IMR-90 (cell line): ENCODE data around the gene NOTO. TPM values are rescaled to one million over a fixed set of nuclear protein-coding genes. Genes with fewer than 3 reads are reported as not detected.
A peak's percentile ranks its signal among the peaks of the same experiment; 100 is the strongest.

ENCODE experiments used
- ATAC-seq: fragments of 200-7000 bp; cut with Tn5 transposase; 2 replicates; pipeline ENCODE4 v1.9.1; 2020; ENCODE audit warnings: low read depth, mild to moderate bottlenecking, moderate library complexity
- BruUV-seq: library from RNA; stranded (reverse); fragments of 400-500 nt; replicated peaks from 2 replicates; lab custom pipeline; 2021; lab: Mats Ljungman, UMichigan
- CTCF ChIA-PET: fragments of 300-600 bp; formaldehyde crosslinking; extraction: SDS; loops from one replicate; lab custom pipeline; 2021; ENCODE audit warnings: antibody characterized with exemption; lab: Yijun Ruan, JAX
- POLR2A ChIA-PET: fragments of 300-600 bp; sonication (Branson Sonifier 250); formaldehyde crosslinking; loops from one replicate; lab custom pipeline; 2022; ENCODE audit warnings: antibody characterized with exemption; ENCODE audit not compliant: unreplicated experiment; lab: Charles Lee
- DNase-seq: peaks from one replicate; pipeline ENCODE4 v3.0.0; 2013
- H2AFZ ChIP-seq: replicated peaks from 2 replicates; pipeline ENCODE3; 2013; ENCODE audit warnings: low read length, mild to moderate bottlenecking; ENCODE audit not compliant: poor library complexity
- H2AK5ac ChIP-seq: 2 replicates; pipeline ENCODE4 v1.6.1; 2013; ENCODE audit warnings: low read depth, low read length, inconsistent platforms
- H2AK9ac ChIP-seq: replicated peaks from 2 replicates; pipeline ENCODE3; 2013; ENCODE audit warnings: mild to moderate bottlenecking, low read depth, low read length, moderate library complexity; ENCODE audit not compliant: poor library complexity
- H2BK120ac ChIP-seq: 2 replicates; pipeline ENCODE4 v1.6.1; 2013; ENCODE audit warnings: low read depth, low read length, inconsistent platforms
- H2BK15ac ChIP-seq: 3 replicates; pipeline ENCODE4 v1.6.1; 2013; ENCODE audit warnings: low read depth, low read length, inconsistent platforms
- H2BK20ac ChIP-seq: 2 replicates; pipeline ENCODE4 v1.6.1; 2013; ENCODE audit warnings: low read depth, mild to moderate bottlenecking, inconsistent platforms, low read length, moderate library complexity
- H2BK5ac ChIP-seq: 2 replicates; pipeline ENCODE4 v1.6.1; 2013; ENCODE audit warnings: mild to moderate bottlenecking, low read depth, low read length, inconsistent platforms; ENCODE audit not compliant: poor library complexity, severe bottlenecking
- H3K14ac ChIP-seq: replicated peaks from 2 replicates; pipeline ENCODE4 v1.6.1; 2013; ENCODE audit warnings: low read depth, low read length, inconsistent platforms
- H3K18ac ChIP-seq: 2 replicates; pipeline ENCODE4 v1.6.1; 2013; ENCODE audit warnings: low read depth, low read length, control low read depth
- H3K23ac ChIP-seq: 2 replicates; pipeline ENCODE4 v1.6.1; 2013; ENCODE audit warnings: low read depth, low read length, inconsistent platforms
- H3K27ac ChIP-seq: 2 replicates; pipeline ENCODE4 v1.5.1; 2013; ENCODE audit warnings: mild to moderate bottlenecking, control low read depth, low read length; ENCODE audit not compliant: insufficient read depth
- H3K27me3 ChIP-seq: 2 replicates; pipeline ENCODE4 v1.6.1; 2013; ENCODE audit warnings: low read length; ENCODE audit not compliant: control insufficient read depth, insufficient read depth
- H3K36me3 ChIP-seq: 2 replicates; pipeline ENCODE4 v1.6.1; 2013; ENCODE audit warnings: low read length, mixed read lengths; ENCODE audit not compliant: control insufficient read depth, insufficient read depth
- H3K4ac ChIP-seq: 2 replicates; pipeline ENCODE4 v1.6.1; 2013; ENCODE audit warnings: low read depth, low read length, inconsistent platforms
- H3K4me1 ChIP-seq: 2 replicates; pipeline ENCODE4 v1.6.1; 2013; ENCODE audit warnings: low read length, mixed read lengths; ENCODE audit not compliant: control insufficient read depth, insufficient read depth
- H3K4me2 ChIP-seq: 2 replicates; pipeline ENCODE4 v1.6.1; 2013; ENCODE audit warnings: low read depth, mild to moderate bottlenecking, control low read depth, low read length, moderate library complexity
- H3K4me3 ChIP-seq: 2 replicates; pipeline ENCODE4 v1.5.1; 2013; ENCODE audit warnings: low read depth, mild to moderate bottlenecking, control low read depth, low read length, moderate library complexity; ENCODE audit not compliant: insufficient read depth
- H3K56ac ChIP-seq: 2 replicates; pipeline ENCODE4 v1.6.1; 2013; ENCODE audit warnings: low read length, inconsistent platforms; ENCODE audit not compliant: insufficient read depth; ENCODE audit errors: extremely low read depth
- H3K79me1 ChIP-seq, 2 experiments: 2 replicates each; pipeline ENCODE4 v1.6.1; 2013; ENCODE audit warnings: low read length in 2 of 2, inconsistent platforms in 1 of 2, low read depth in 1 of 2
- H3K9ac ChIP-seq: 2 replicates; pipeline ENCODE4 v1.6.1; 2013; ENCODE audit warnings: low read depth, low read length, control low read depth
- H3K9me1 ChIP-seq: 2 replicates; pipeline ENCODE4 v1.6.1; 2013; ENCODE audit warnings: low read length, inconsistent platforms; ENCODE audit not compliant: insufficient read depth
- H3K9me3 ChIP-seq: 2 replicates; pipeline ENCODE4 v1.6.1; 2013; ENCODE audit warnings: low read length; ENCODE audit not compliant: control insufficient read depth, insufficient read depth
- H4K20me1 ChIP-seq: 2 replicates; pipeline ENCODE4 v1.6.1; 2013; ENCODE audit warnings: low read length, inconsistent platforms; ENCODE audit not compliant: insufficient read depth
- H4K5ac ChIP-seq: 2 replicates; pipeline ENCODE4 v1.6.1; 2013; ENCODE audit warnings: mild to moderate bottlenecking, low read depth, low read length, control low read depth
- H4K8ac ChIP-seq, 2 experiments: 2 replicates each; pipeline ENCODE4 v1.6.1; 2013; ENCODE audit warnings: low read depth in 2 of 2, low read length in 2 of 2, control low read depth in 1 of 2, inconsistent platforms in 1 of 2
- H4K91ac ChIP-seq: 2 replicates; pipeline ENCODE4 v1.6.1; 2013; ENCODE audit warnings: low read depth, low read length, inconsistent platforms; ENCODE audit not compliant: insufficient read depth
- MXI1 ChIP-seq: IDR thresholded peaks from 2 replicates; pipeline ENCODE4 v1.6.1; 2012; ENCODE audit warnings: low read depth, mild to moderate bottlenecking, low read length, moderate library complexity, borderline replicate concordance
- RAD21 ChIP-seq: IDR thresholded peaks from 2 replicates; pipeline ENCODE4 v1.6.1; 2012; ENCODE audit warnings: low read length, improper control_type of control experiment
- RCOR1 ChIP-seq: IDR thresholded peaks from 2 replicates; pipeline ENCODE4 v1.6.1; 2012; ENCODE audit warnings: mild to moderate bottlenecking, low read length, improper control_type of control experiment; ENCODE audit not compliant: insufficient replicate concordance
- USF2 ChIP-seq: fragments of 150-350 bp; IDR thresholded peaks from 2 replicates; pipeline ENCODE4 v1.6.1; 2017; ENCODE audit warnings: mild to moderate bottlenecking, antibody characterized with exemption, low read length, low read depth
- WGBS, 2 experiments: methylation state at CpG; one replicate each; pipeline versions ENCODE4 v1.1.5 to v1.1.7; 2013; ENCODE audit warnings: missing lambda C conversion rate in 2 of 2; ENCODE audit not compliant: insufficient read length in 1 of 2; ENCODE audit errors: extremely low coverage in 2 of 2; 5-methylcytosine and 5-hydroxymethylcytosine counted together
- dilution Hi-C: fragments of 300-500 bp; cut with HindIII; formaldehyde crosslinking; loops from one replicate; pipeline ENCODE4 v1.14.3; 2018; ENCODE audit warnings: low sequenced_read_pairs; ENCODE audit not compliant: unreplicated experiment
- in situ Hi-C: fragments of 300-500 bp; cut with MboI; formaldehyde crosslinking; loops from 3 replicates; pipeline ENCODE4 v1.14.3; 2019; ENCODE audit warnings: low sequenced_read_pairs, inconsistent platforms, mixed read lengths
- intact Hi-C: fragments of 100-400 bp; cut with micrococcal nuclease; formaldehyde crosslinking; loops from 2 replicates; pipeline ENCODE4 v1.10.0; 2022
- polyA plus RNA-seq, 3 experiments: library from polyadenylated mRNA; depleted of rRNA; stranded (reverse); fragments of >200 nt; gene quantifications; 2 replicates each; pipeline ENCODE4 v1.2.3, GENCODE V29; 2012; ENCODE audit warnings: low replicate concordance in 1 of 3
- total RNA-seq: library from RNA; depleted of rRNA; stranded (reverse); fragments of >200 nt; gene quantifications from 2 replicates; pipeline ENCODE4 v1.2.3, GENCODE V29; 2012
- TF ChIP-seq, protein P1 (sequence below): fragments of 150-350 bp; IDR thresholded peaks from 2 replicates; pipeline ENCODE4 v1.6.1; 2016; ENCODE audit warnings: low read depth, mild to moderate bottlenecking, low read length, moderate library complexity, borderline replicate concordance

NOTO gene
- total and polyA plus RNA-seq, 2 of the 4 experiments (the other 2 are of a cell fraction) = not detected

GRCh38 chr2:73217826-73218225, 15.5 kb downstream of the NOTO start:
- Histone ChIP-seq H4K20me1 (no peaks in the 10 kb centered on the region; the same call in 1 of the 2 replicates), H3K9ac (no peak overlapping the region), H3K56ac (no peak overlapping the region), H3K27me3 (no peaks in the 10 kb centered on the region), H2BK5ac (peak overlapping the region; percentile 23), H3K4me2 (no peak overlapping the region), H3K4ac (no peak overlapping the region), H3K36me3 (peaks cover 12% of the 10 kb centered on the region), H3K79me1 (peaks cover 24 to 52% of the 10 kb centered on the region in 2 experiments; a peak in 3 of 4 replicates), H2BK120ac (no peak overlapping the region), H2AK9ac (no peak overlapping the region), H3K9me1 (peaks cover 24% of the 10 kb centered on the region), H3K27ac (no peak overlapping the region), H3K18ac (no peak overlapping the region), H3K23ac (no peak overlapping the region), H3K14ac (no peak overlapping the region), H4K91ac (no peak overlapping the region), H3K4me3 (no peak overlapping the region), H2AK5ac (no peak overlapping the region), H3K9me3 (no peaks in the 10 kb centered on the region), H4K5ac (no peak overlapping the region), H2AFZ (no peak overlapping the region), H2BK20ac (no peak overlapping the region), H4K8ac (no peak overlapping the region), H3K4me1 (peaks cover 6% of the 10 kb centered on the region), H2BK15ac (no peak overlapping the region)
- intact Hi-C loops = no loop called here
- WGBS, 2 experiments = no CpG with 5 or more reads among the region's 2 CpGs
- ChIA-PET POLR2A (no interaction called here), CTCF (no interaction called here)
- TF ChIP-seq RAD21 (no peak), USF2 (no peak), MXI1 (no peak), RCOR1 (no peak)
- TF ChIP-seq, protein P1, sequence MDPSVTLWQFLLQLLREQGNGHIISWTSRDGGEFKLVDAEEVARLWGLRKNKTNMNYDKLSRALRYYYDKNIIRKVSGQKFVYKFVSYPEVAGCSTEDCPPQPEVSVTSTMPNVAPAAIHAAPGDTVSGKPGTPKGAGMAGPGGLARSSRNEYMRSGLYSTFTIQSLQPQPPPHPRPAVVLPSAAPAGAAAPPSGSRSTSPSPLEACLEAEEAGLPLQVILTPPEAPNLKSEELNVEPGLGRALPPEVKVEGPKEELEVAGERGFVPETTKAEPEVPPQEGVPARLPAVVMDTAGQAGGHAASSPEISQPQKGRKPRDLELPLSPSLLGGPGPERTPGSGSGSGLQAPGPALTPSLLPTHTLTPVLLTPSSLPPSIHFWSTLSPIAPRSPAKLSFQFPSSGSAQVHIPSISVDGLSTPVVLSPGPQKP = no peak
- DNase-seq = no peak
- in situ Hi-C loops = no loop called here
- BruUV-seq = no TSS peak
- no peak for ATAC-seq
- dilution Hi-C loops = no loop called here
